GM21576 (cell line): ENCODE measurements around the gene ATG16L2.
"Not testable (repeated sequence)": the region's sequence is repeated elsewhere in the genome, so short reads cannot be mapped to it uniquely, and the experiment has no call there.

ENCODE experiments used
- ATAC-seq: cut with Tn5 transposase; IDR thresholded peaks from one replicate; pipeline ENCODE4 v1.9.1; 2021; ENCODE audit warnings: mild to moderate bottlenecking, moderate library complexity; ENCODE audit not compliant: unreplicated experiment

The ATG16L2 gene

GRCh38 chr11:72802822-72803221 is 11.4 kb upstream of the ATG16L2 start:
- no peak for ATAC-seq

GRCh38 chr11:72805216-72805615 is 9.0 kb upstream of the ATG16L2 start:
- no peak for ATAC-seq

DNA sequence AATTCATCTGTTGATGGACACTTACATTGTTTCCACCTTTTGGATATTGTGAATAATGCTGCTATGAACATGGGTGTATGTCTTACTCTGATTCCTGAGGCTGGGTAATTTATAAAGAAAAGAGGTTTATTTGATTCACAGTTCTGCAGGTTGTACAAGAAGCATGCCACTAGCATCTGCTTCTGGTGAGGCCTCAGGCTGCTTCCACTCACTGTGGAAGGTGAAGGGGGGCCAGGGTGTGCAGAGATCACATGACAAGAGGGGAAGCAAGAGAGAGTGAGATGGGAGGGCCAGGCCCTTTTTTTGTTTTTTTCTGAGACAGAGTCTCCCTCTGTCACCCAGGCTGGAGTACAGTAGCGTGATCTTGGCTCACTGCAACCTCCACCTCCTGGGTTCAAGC is 7.8 kb upstream of the ATG16L2 start:
- ATAC-seq, result not testable (repeated sequence)

DNA sequence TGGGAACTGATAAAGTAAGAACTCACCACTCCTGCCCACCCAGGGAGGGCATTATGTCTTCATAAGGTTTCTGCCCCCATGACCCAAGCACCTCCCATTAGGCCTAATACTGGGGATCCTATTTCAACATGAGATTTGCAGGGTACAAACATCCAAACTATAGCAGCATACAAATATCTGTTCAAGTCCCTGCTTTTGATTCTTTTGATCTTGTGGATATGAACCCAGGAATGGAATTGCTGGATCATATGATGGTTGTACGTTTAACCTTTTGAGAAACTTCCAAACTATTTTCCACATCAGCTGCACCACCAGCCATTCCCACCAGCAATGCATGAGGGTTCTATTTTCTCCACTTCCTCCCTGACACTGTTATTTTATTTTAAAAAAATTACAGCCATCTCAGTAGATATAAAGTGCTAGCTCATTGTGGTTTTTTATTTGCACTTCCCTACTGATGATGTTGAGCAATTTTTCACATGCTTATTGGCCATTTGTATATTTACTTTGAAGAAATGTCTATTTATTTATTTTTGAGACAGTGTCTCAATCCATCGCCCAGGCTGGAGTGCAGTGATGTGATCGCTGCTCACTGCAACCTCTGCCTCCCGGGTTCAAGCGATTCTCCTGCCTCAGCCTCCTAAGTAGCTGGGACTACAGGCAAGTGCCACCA is 7.1 kb upstream of the ATG16L2 start:
- ATAC-seq, result no peak

DNA sequence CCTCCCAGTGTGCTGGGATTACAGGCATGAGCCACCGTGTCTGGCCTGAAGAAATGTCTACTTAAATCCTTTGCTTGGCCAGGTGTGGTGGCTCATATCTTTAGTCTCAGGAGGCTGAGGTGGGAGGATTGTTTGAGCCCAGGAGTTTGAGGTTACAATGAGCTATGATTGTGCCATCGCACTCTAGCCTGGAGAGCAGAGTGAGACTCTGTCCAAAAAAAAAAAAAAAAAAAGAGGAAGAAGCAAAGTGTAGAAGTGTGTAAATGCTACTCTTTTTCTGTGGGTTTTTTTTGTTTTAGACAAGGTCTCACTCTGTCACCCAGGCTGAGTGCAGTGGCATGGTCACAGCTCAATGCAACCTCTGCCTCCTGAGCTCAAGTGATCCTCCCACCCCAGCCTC is 6.4 kb upstream of the ATG16L2 start:
- no peak for ATAC-seq

GRCh38 chr11:72808331-72808798 is 5.8 kb upstream of the ATG16L2 start:
- no peak for ATAC-seq

DNA sequence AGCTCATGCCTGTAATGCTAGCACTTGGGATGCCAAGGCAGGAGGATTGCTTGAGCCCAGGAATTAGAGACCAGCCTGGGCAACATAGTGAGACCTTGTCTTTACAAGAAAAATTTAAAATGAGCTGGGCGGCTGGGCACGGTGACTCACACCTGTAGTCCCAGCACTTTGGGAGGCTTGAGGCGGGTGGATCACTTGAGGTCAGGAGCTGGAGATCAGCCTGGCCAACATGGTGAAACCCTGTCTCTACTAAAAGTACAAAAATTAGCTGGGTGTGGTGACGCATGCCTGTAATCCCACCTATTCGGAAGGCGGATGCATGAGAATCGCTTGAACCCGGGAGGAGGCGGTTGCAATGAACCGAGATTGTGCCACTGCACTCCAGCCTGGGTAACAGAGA is 2.5 kb upstream of the ATG16L2 start:
- ATAC-seq, result not testable (repeated sequence)

GRCh38 chr11:72812604-72812966 is 1.6 kb upstream of the ATG16L2 start:
- ATAC-seq, result no peak

DNA sequence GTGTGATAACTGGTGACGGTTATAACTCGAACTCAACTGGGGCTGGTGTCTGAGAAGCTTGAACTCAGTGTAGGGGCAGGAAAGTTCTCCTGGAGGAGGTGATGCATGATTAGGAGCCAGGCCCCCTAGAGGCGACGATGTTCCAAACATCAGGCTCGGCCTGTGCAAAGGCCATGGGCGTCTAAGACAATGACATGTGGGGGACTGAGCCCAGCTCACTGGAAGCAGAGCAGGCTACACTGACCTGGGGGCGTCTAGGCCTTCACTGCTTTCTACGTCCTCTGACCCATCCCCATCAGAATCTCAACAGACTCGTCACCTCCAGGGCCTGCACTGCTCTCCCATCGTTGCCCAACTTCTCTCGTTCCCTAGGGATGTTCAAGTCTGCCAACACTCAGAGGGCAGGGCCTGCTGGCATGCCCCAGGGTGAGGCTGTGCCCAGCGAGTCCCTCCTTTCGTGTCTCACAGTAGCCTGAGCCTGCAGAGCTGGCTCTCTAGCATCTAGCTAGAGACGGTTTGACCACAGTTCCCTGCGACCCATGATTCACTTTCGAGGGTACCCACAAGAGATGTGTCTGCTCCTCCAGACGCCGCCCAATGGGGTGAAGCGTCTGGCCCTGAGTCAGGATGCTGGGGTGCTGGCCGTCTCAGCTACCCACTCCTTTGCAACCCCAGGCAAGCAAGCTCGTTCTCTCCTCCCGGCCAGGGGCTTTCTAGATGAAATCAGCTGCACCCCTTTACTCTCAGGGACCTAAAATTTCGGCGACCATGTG is 1.1 kb upstream of the ATG16L2 start:
- no peak for ATAC-seq

- ATAC-seq, result peak; percentile 39
Measured at GRCh38 chr11:72813740-72814285, 398 bp upstream of the ATG16L2 start.

- no peak for ATAC-seq
Measured at GRCh38 chr11:72815110-72815618, 953 bp downstream of the ATG16L2 start.

DNA sequence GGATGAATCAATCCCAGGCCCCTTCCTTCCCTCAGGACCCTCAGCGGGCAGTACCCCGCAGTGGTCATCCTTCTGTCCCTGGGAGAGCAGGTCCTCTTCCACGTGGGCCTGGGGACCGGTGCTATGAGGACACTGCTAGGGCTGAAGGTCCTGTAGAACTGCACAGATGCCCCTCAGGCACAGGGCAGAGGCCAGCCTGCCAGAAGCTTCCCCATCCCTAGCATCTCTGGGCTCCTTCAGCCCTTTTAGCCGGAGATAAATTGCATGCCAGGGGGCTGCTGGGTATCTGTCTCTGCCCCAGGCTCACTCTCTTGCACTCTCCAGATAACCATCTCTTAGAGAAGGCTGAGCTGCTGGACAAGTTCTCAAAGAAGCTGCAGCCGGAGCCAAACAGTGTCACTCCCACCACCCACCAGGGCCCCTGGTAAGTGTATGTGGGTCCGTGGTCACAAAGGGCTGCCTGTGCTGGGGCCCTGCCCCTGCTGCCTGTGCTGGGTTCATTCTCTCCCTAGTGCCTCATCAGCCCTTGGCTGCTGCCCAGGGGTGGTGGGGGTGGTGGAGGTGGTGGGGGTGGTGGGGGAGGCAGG is 2.3 kb downstream of the ATG16L2 start:
- ATAC-seq, result no peak

DNA sequence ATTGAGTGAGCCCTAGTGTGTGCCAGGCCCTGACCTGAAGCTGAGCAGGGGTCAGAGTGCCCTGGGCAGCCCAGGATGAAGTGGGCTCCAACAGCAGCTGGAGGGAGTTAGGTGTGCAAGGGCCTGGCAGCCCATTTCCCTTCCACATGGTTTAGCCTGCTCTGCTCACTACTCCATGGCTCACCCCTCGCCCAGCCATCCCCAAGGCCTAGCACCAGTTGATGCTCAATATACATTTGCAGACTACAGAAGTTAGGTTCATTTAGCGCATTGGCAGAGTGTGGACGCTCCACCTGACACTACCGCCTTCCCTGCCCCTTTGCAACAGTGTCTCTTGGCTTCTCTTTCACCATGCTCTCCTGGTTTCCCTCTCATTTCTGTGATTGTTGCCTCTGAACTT is 3.8 kb downstream of the ATG16L2 start:
- ATAC-seq, result no peak

GRCh38 chr11:72818971-72819370 is 4.8 kb downstream of the ATG16L2 start:
- no peak for ATAC-seq

DNA sequence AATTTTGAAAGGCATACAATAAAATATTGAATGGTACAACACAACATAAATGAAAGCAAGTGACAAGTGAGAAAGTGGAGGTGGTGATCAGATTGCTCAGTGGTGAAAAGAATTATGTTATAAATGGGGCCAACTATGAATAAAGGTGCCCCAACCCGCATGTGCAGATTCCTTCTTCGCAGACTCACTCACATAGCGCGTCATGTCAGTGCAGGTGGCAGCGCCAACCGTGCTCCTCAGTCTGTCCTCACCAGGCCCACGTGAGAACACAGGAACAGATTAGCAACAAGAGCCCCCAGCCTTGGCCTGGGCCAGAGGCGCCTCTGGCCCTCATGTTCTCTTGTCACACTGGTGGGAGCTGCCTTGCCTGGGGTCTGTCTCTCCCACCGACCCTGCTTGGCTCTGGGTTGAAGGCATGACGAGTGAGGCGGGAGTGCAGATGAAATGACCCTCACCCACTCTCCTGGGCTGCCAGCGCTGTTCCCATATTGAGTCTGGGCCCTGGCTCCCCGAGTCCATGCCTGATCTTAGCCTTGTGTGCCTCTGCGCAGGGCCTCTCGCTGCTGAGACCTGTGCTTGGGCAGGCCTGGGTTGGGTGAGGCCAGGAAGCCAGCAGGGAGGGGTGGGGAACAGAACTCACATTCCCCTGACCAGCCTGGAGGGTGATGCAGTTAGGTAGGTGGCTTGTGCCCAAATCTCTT is 6.4 kb downstream of the ATG16L2 start:
- no peak for ATAC-seq

DNA sequence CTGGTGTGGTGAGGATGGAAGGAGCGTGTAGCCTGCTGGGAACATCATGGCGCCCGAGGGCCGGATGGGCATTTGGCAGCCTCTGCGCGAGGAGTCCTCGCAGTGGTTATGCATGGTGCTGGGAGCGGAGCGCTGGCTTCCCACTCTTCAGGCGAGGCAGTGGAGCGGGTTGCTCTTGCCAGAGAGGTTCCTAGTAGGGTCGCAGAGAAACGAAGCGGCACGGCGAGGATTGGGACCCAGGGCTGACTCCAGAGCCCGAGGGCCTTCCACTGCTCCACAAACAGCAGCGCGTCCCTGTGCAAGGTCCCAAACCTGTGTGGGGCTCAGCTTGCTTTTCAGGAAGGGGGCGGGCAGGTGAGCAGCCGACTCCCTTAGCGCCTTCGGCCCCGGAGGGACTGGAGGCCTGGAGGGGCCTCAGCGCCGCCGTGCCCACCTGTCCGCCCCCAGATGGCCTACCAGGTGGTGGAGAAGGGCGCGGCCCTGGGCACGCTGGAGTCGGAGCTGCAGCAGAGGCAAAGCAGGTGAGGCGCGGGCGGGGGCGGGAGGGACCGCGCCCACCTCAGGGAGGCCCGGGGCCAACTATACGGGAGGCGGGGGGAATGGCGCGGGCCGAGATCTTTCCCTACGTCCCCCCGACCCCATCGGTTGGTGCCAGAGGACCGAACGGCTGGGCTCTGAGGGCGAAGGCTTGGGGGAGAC is 7.2 kb downstream of the ATG16L2 start:
- no peak for ATAC-seq

DNA sequence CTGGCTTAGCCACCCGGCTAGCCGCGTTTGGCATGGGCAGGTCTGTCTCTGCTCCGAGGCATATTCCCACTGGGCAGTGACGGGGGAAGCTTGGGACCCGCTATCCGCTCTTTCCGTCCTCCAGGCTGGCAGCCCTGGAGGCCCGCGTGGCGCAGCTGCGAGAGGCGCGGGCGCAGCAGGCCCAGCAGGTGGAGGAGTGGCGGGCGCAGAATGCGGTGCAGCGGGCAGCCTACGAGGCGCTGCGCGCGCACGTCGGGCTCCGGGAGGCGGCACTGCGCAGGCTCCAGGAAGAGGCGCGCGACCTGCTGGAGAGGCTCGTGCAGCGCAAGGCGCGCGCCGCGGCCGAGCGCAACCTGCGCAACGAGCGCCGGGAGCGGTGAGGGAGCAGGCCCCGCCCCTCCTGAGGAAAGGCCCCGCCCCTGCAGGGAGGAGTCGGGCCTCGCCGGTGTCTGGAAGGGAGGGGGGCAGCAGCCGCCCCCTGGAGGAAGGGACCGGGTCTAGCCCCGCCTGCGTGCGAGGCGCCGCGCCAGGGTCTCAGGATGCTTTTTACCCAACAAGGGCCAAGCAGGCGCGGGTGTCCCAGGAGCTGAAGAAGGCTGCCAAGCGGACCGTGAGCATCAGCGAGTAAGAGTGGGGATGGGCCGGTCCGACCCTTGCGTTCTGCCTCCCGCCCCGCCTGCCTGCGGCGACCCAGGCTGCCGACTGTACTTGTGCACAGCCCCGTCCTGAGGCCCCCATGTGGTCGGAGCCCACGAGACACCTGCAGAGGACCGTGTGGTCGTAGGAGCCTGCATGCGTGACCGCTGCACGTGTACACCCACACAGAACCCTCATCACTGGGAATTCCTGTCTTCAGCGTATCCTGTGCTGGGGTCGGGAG is 7.9 kb downstream of the ATG16L2 start:
- no peak for ATAC-seq

GRCh38 chr11:72823105-72823804 is 9.0 kb downstream of the ATG16L2 start:
- ATAC-seq, result no peak

DNA sequence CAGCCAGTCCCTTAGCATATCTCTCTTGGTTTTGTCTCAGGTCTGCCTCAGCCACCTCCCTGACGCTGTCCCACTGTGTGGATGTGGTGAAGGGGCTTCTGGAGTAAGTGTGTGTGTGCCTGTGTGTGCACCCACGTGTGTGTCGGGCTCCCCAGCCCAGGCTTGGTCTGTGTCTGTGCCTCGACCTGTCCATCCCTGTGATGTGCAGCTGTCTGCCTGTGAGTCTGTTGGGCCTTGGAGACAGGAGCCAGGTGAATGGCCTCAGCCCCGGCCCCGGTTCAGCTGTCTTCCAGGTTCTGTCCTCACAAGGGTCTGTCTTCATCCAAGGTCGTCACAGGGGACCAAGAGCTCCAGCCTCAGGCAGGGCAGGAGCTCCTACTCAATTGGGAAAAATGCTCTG is 9.8 kb downstream of the ATG16L2 start:
- ATAC-seq, result no peak
